Heart left ventricle (tissue), 13 donors: ENCODE results near the gene SERHL2.
"Not testable (repeated sequence)": the region's sequence is repeated elsewhere in the genome, so short reads cannot be mapped to it uniquely, and the experiment has no call there.

Source experiments
- POLR2A ChIP-seq, 2 donors: fragments of 450-650 bp; IDR thresholded peaks; one replicate each; pipeline ENCODE4 v1.6.1; 2017; ENCODE audit warnings: antibody characterized with exemption in 2 of 2, mild to moderate bottlenecking in 2 of 2, moderate library complexity in 2 of 2
- TF ChIP-seq, protein P1 (sequence below), 12 donors: fragments of 200-600 bp; sonication (generic) in 4 of 12; IDR thresholded peaks; one replicate each; pipeline versions ENCODE4 v1.5.0 to v1.8.0; 2018 to 2022; ENCODE audit warnings: antibody characterized with exemption in 12 of 12, mild to moderate bottlenecking in 5 of 12
- donor health status: ischemic (EF 13 %, LVEDD 7.1; RV severe dilation, severe dysfunction).
- donor health status: DM: no; HTN: yes; CAD: no.
- donor health status: DM: no; HTN: no; CAD: no.
- donor health status: ischemic (EF 25% LVEDD 6.9; RV normal size, moderate dysfunction).
- donor health status: ischemic (EF 25% LVEDD 5.7; RV mildly dilated, moderate dysfunction).
- donor health status: ischemic (EF 35%, LVEDD 5.7; RV mildly dilated, moderate dysfunction).
- donor health status: nonischemic (EF 11% LVEDD 7.7; RV severe dilation, severe dysfunction).
- donor health status: DM: yes; HTN: yes; CAD: no.
- donor health status: PGD.
- donor health status: ischemic (EF 29% LVEDD 5.4; RV normal size, mild dysfunction).
- donor health status: nonischemic (EF 23%, LVEDD 6.1; RV moderate dilation, normal function).

DNA sequence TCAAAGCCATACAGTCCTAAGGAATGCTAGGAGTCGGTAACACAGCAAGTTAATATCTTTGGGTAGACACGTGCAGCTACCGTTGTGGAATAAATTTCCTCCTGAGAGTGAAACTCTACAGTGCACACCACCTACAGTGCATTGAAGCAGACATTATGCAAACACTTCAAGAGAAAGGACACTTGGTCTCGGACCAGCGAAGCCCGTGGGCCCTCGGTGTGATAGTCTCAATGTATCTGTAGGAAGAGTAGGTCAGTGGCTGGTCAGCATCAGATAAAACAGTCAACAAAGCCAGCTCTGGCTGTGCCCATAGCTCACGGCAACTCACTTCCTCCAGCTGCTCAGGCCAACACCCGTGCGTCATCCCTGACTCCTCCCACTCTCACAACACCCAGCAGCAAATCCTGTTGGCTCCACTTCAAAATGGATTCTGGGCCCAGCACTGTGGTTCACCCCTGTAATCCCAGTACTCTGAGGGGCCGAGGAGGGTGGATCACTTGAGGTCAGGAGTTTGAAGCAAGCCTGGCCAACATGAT, 14.5 kb upstream of the SERHL2 start:
- TF ChIP-seq, protein P1, sequence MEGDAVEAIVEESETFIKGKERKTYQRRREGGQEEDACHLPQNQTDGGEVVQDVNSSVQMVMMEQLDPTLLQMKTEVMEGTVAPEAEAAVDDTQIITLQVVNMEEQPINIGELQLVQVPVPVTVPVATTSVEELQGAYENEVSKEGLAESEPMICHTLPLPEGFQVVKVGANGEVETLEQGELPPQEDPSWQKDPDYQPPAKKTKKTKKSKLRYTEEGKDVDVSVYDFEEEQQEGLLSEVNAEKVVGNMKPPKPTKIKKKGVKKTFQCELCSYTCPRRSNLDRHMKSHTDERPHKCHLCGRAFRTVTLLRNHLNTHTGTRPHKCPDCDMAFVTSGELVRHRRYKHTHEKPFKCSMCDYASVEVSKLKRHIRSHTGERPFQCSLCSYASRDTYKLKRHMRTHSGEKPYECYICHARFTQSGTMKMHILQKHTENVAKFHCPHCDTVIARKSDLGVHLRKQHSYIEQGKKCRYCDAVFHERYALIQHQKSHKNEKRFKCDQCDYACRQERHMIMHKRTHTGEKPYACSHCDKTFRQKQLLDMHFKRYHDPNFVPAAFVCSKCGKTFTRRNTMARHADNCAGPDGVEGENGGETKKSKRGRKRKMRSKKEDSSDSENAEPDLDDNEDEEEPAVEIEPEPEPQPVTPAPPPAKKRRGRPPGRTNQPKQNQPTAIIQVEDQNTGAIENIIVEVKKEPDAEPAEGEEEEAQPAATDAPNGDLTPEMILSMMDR (IDR thresholded peaks at IDR 0.05), result not testable (repeated sequence)
- TF ChIP-seq POLR2A (IDR thresholded peaks at IDR 0.05), result not testable (repeated sequence)
